Measurements from ENCODE around the gene LHFPL6.

- no peak for TF ChIP-seq CTCF (IDR thresholded peaks at IDR 0.05)
- TF ChIP-seq POLR2A (IDR thresholded peaks at IDR 0.05) = no peak
These were observed 22.0 kb downstream of the LHFPL6 start for GRCh38 chr13:39580881-39581575.

Data from esophagus squamous epithelium (tissue), 4 donors.